Neural crest cell (in vitro differentiated cells): ENCODE data around the gene GPRC5C. TPM values are rescaled to one million over a fixed set of nuclear protein-coding genes. Genes with fewer than 3 reads are reported as not detected.

ENCODE experiments used
- DNase-seq: peaks from one replicate; pipeline ENCODE4 v3.0.0; 2021; ENCODE audit warnings: low read depth, mixed read lengths, low spot score
- H3K27ac Mint-ChIP-seq: one replicate; pipeline ENCODE4 v1.8.0; 2021; ENCODE audit warnings: mild to moderate bottlenecking, mixed read lengths; ENCODE audit not compliant: unreplicated experiment
- H3K27me3 Mint-ChIP-seq: 2 replicates; pipeline ENCODE4 v1.8.0; 2021; ENCODE audit warnings: low read depth, mild to moderate bottlenecking, mixed read lengths
- H3K36me3 Mint-ChIP-seq: 2 replicates; pipeline ENCODE4 v1.8.0; 2021; ENCODE audit warnings: low read depth, mild to moderate bottlenecking, mixed read lengths
- H3K4me1 Mint-ChIP-seq: 2 replicates; pipeline ENCODE4 v1.8.0; 2021; ENCODE audit warnings: mixed read lengths
- H3K4me3 Mint-ChIP-seq: one replicate; pipeline ENCODE4 v1.8.0; 2021; ENCODE audit warnings: mild to moderate bottlenecking, mixed read lengths
- H3K9me3 Mint-ChIP-seq: 2 replicates; pipeline ENCODE4 v1.8.0; 2021; ENCODE audit warnings: mixed read lengths
- CTCF ChIP-seq: fragments of 200-600 bp; sonication (generic); conservative IDR thresholded peaks from 2 replicates; pipeline ENCODE4 v1.5.0; 2021; ENCODE audit warnings: antibody characterized with exemption, mild to moderate bottlenecking
- total RNA-seq: library from RNA; stranded (reverse); gene quantifications from 2 replicates; pipeline ENCODE4 v1.2.1, GENCODE V29; 2021

Gene GPRC5C
- total RNA-seq, 1 donor from 2014 or later, result 4.6 TPM

- H3K4me1 Mint-ChIP-seq, result no peaks in the 10 kb centered on the region
- no peak within 1 kb of the TSS for H3K4me3 Mint-ChIP-seq
- no peak for TF ChIP-seq CTCF
- no peak within 1 kb of the TSS for H3K27ac Mint-ChIP-seq
- H3K36me3 Mint-ChIP-seq, result no peaks in the 10 kb centered on the region
- no peaks in the 10 kb centered on the region for H3K9me3 Mint-ChIP-seq
- no peaks in the 10 kb centered on the region for H3K27me3 Mint-ChIP-seq
- no peak for DNase-seq
Observed at GRCh38 chr17:74466111-74466827, 34.4 kb downstream of the GPRC5C start, which contains the start of gene CD300A. Gene CD300A (plus strand): TSS chr17:74466634. CDS start chr17:74466704, 70 bp downstream.

GRCh38 chr17:74466828-74467184, 34.9 kb downstream of the GPRC5C start:
- Mint-ChIP-seq H3K9me3 (no peaks in the 10 kb centered on the region), H3K4me3 (no peak overlapping the region), H3K27me3 (no peaks in the 10 kb centered on the region), H3K36me3 (no peaks in the 10 kb centered on the region), H3K4me1 (no peaks in the 10 kb centered on the region), H3K27ac (no peak overlapping the region)
- no peak for TF ChIP-seq CTCF
- no peak for DNase-seq

- H3K27ac Mint-ChIP-seq, result no peak overlapping the region
- no peaks in the 10 kb centered on the region for H3K36me3 Mint-ChIP-seq
- no peaks in the 10 kb centered on the region for H3K27me3 Mint-ChIP-seq
- no peak for TF ChIP-seq CTCF
- H3K9me3 Mint-ChIP-seq, result no peaks in the 10 kb centered on the region
- no peaks in the 10 kb centered on the region for H3K4me1 Mint-ChIP-seq
- DNase-seq, result no peak
- no peak overlapping the region for H3K4me3 Mint-ChIP-seq
Observed at GRCh38 chr17:74467221-74467951, 35.5 kb downstream of the GPRC5C start.

- peaks cover 6% of the 10 kb centered on the region for H3K9me3 Mint-ChIP-seq
- no peak overlapping the region for H3K4me3 Mint-ChIP-seq
- H3K27ac Mint-ChIP-seq, result no peak overlapping the region
- no peak for DNase-seq
- TF ChIP-seq CTCF, result no peak
- H3K4me1 Mint-ChIP-seq, result no peaks in the 10 kb centered on the region
- no peaks in the 10 kb centered on the region for H3K36me3 Mint-ChIP-seq
- peaks cover 9% of the 10 kb centered on the region for H3K27me3 Mint-ChIP-seq
Observed at GRCh38 chr17:74471341-74471740, 39.5 kb downstream of the GPRC5C start.

- no peak overlapping the region for H3K4me3 Mint-ChIP-seq
- DNase-seq, result no peak
- TF ChIP-seq CTCF, result no peak
- peaks cover 12% of the 10 kb centered on the region for H3K27me3 Mint-ChIP-seq
- H3K36me3 Mint-ChIP-seq, result no peaks in the 10 kb centered on the region
- peaks cover 9% of the 10 kb centered on the region for H3K9me3 Mint-ChIP-seq
- no peaks in the 10 kb centered on the region for H3K4me1 Mint-ChIP-seq
- no peak overlapping the region for H3K27ac Mint-ChIP-seq
Observed at GRCh38 chr17:74472890-74473289, 41.0 kb downstream of the GPRC5C start.
